DOHH2 (cell line): ENCODE results near the gene NPRL2.

Experiments
- EZH2phosphoT487 ChIP-seq: fragments of 200-600 bp; sonication (generic); IDR thresholded peaks from 2 replicates; pipeline ENCODE4 v1.6.1; 2017; ENCODE audit warnings: borderline replicate concordance, mild to moderate bottlenecking, antibody characterized with exemption, low read length, moderate library complexity, mixed read lengths
- TF ChIP-seq, protein P1 (sequence below): fragments of 200-600 bp; sonication (generic); IDR thresholded peaks from one replicate; pipeline ENCODE4 v1.5.1; 2014; ENCODE audit warnings: antibody characterized with exemption, mild to moderate bottlenecking, low read depth, low read length; ENCODE audit not compliant: poor library complexity, severe bottlenecking

DNA sequence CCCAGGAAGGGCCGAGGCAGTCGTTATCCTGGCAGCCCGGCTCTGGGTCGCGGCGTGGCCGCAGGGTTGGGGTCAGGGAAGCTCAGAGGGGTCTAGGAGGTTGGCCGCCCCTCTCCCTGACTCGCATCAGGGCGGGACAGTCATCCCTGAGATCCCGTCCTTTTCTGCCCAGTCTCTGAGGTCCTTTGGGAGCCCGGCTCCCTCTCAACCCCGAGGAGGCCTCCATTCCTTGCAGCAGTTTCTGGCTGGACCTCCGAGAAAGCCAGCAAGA is 28.5 kb downstream of the NPRL2 start:
- TF ChIP-seq, protein P1, sequence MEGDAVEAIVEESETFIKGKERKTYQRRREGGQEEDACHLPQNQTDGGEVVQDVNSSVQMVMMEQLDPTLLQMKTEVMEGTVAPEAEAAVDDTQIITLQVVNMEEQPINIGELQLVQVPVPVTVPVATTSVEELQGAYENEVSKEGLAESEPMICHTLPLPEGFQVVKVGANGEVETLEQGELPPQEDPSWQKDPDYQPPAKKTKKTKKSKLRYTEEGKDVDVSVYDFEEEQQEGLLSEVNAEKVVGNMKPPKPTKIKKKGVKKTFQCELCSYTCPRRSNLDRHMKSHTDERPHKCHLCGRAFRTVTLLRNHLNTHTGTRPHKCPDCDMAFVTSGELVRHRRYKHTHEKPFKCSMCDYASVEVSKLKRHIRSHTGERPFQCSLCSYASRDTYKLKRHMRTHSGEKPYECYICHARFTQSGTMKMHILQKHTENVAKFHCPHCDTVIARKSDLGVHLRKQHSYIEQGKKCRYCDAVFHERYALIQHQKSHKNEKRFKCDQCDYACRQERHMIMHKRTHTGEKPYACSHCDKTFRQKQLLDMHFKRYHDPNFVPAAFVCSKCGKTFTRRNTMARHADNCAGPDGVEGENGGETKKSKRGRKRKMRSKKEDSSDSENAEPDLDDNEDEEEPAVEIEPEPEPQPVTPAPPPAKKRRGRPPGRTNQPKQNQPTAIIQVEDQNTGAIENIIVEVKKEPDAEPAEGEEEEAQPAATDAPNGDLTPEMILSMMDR: no peak
- TF ChIP-seq EZH2phosphoT487: no peak
